ENCODE measurements around the gene LMNB1. TPM values are rescaled to one million over a fixed set of nuclear protein-coding genes. Genes with fewer than 3 reads are reported as not detected.

The LMNB1 gene
- total and polyA plus RNA-seq, 2 experiments from 2014 or later = 20.1 to 269 TPM

GRCh38 chr5:126857472-126858410, 80.8 kb downstream of the LMNB1 start (continued):
- TF ChIP-seq ZNF462 (CRISPR knock-in tag; IDR thresholded peaks at IDR 0.05) = no peak

- Histone ChIP-seq H2AFZ (no peak overlapping the region), H3K79me2 (replicated peaks; ENCODE audit: insufficient read depth) (no peaks in the 10 kb centered on the region), H3K27ac (ENCODE audit: low read depth) (peak overlapping the region; percentile 81), H3K9me2 (ENCODE audit: insufficient read depth) (no peaks in the 10 kb centered on the region), H4K20me1 (replicated peaks; ENCODE audit: insufficient read depth) (no peaks in the 10 kb centered on the region), H3K4me2 (no peak overlapping the region), H3F3A (replicated peaks; ENCODE audit: low read depth) (peaks cover 8% of the 10 kb centered on the region; the same call in 1 of the 2 replicates), H3K4me3 (no peak overlapping the region), H3K4me1 (ENCODE audit: insufficient read depth) (peaks cover 11% of the 10 kb centered on the region), H3K36me3 (ENCODE audit: insufficient read depth) (peaks cover 7% of the 10 kb centered on the region; the same call in 1 of the 2 replicates), H3K27me3 (ENCODE audit: insufficient read depth) (no peaks in the 10 kb centered on the region)
- Mint-ChIP-seq H3K4me3 (no peak overlapping the region), H3K27ac (peak overlapping the region; percentile 53; the same call in 1 of the 2 replicates), H3K27me3 (ENCODE audit: insufficient read depth, low read depth, poor library complexity) (peaks cover 9% of the 10 kb centered on the region), H3K4me1 (peaks cover 11% of the 10 kb centered on the region), H3K36me3 (ENCODE audit: low read depth) (peaks cover 23% of the 10 kb centered on the region), H3K9me3 (peaks cover 18% of the 10 kb centered on the region)
- peak; percentile 93 for DNase-seq (ENCODE audit: low spot score)
- TF ChIP-seq REST (IDR thresholded peaks at IDR 0.05; ENCODE audit: unreplicated experiment) = no peak
- TF ChIP-seq CREB1 (CRISPR knock-in tag; IDR thresholded peaks at IDR 0.05; ENCODE audit: low read depth) = no peak
- TF ChIP-seq CTCF (conservative IDR thresholded peaks at IDR 0.05; ENCODE audit: low read depth in 2 of 2) = peak; percentile 45 to 56
- TF ChIP-seq ZNF114 (CRISPR knock-in tag; IDR thresholded peaks at IDR 0.05) = no peak
- peak; percentile 81 for ATAC-seq
These were observed 81.5 kb downstream of the LMNB1 start for GRCh38 chr5:126858441-126858840.

Measured in GM23338 (cell line).